Loucy (cell line): ENCODE measurements around the gene TRA2B.

Experiments
- H2AFZ ChIP-seq: fragments of 200-600 bp; sonication (generic); 2 replicates; pipeline ENCODE4 v1.6.0; 2016; ENCODE audit warnings: antibody characterized with exemption, mild to moderate bottlenecking, low read length, moderate library complexity
- H3F3A ChIP-seq: fragments of 200-600 bp; 2 replicates; pipeline ENCODE4 v1.6.0; 2016; ENCODE audit warnings: antibody characterized with exemption, low read depth, mild to moderate bottlenecking
- H3K27me3 ChIP-seq: fragments of 200-600 bp; sonication (generic); 2 replicates; pipeline ENCODE4 v1.6.1; 2014; ENCODE audit warnings: low read length, mild to moderate bottlenecking; ENCODE audit not compliant: insufficient read depth, poor library complexity, severe bottlenecking
- H3K36me3 ChIP-seq: fragments of 200-600 bp; sonication (generic); 2 replicates; pipeline ENCODE4 v1.6.1; 2016; ENCODE audit warnings: low read length; ENCODE audit not compliant: insufficient read depth
- H3K4me1 ChIP-seq: fragments of 200-600 bp; sonication (generic); 2 replicates; pipeline ENCODE4 v1.5.1; 2014; ENCODE audit warnings: low read length, mild to moderate bottlenecking; ENCODE audit not compliant: insufficient read depth, poor library complexity, severe bottlenecking
- H3K4me2 ChIP-seq: fragments of 200-600 bp; sonication (generic); 2 replicates; pipeline ENCODE4 v1.6.0; 2014; ENCODE audit warnings: antibody characterized with exemption, low read length, low read depth, mild to moderate bottlenecking; ENCODE audit not compliant: poor library complexity, severe bottlenecking
- H3K4me3 ChIP-seq: fragments of 200-600 bp; sonication (generic); 2 replicates; pipeline ENCODE4 v1.5.1; 2014; ENCODE audit warnings: low read length, mild to moderate bottlenecking, mixed read lengths; ENCODE audit not compliant: poor library complexity, severe bottlenecking
- H3K79me2 ChIP-seq: fragments of 200-600 bp; sonication (generic); 2 replicates; pipeline ENCODE4 v1.6.1; 2014; ENCODE audit warnings: low read length; ENCODE audit not compliant: insufficient read depth
- H3K9ac ChIP-seq: fragments of 200-600 bp; sonication (generic); 2 replicates; pipeline ENCODE4 v1.6.0; 2014; ENCODE audit warnings: mild to moderate bottlenecking, low read depth, low read length, moderate library complexity; ENCODE audit not compliant: poor library complexity, severe bottlenecking
- H3K9me2 ChIP-seq: fragments of 200-600 bp; sonication (generic); replicated peaks from 2 replicates; pipeline ENCODE4 v1.6.1; 2016; ENCODE audit warnings: low read depth, low read length, mixed read lengths
- H3K9me3 ChIP-seq: fragments of 200-600 bp; sonication (generic); 2 replicates; pipeline ENCODE4 v1.6.1; 2014; ENCODE audit warnings: mild to moderate bottlenecking, antibody characterized with exemption, low read length, low read depth; ENCODE audit not compliant: insufficient read depth
- H4K20me1 ChIP-seq: fragments of 200-600 bp; sonication (generic); 2 replicates; pipeline ENCODE4 v1.6.0; 2014; ENCODE audit warnings: antibody characterized with exemption, low read length, mild to moderate bottlenecking; ENCODE audit not compliant: insufficient read depth, poor library complexity, severe bottlenecking
- EZH2phosphoT487 ChIP-seq: fragments of 200-600 bp; IDR thresholded peaks from 2 replicates; pipeline ENCODE4 v1.6.1; 2018; ENCODE audit warnings: antibody characterized with exemption, mild to moderate bottlenecking, moderate library complexity, borderline replicate concordance
- TF ChIP-seq, protein P1 (sequence below): fragments of 200-600 bp; sonication (generic); conservative IDR thresholded peaks from 2 replicates; pipeline ENCODE4 v1.5.1; 2014; ENCODE audit warnings: mild to moderate bottlenecking, antibody characterized with exemption, low read length

Gene TRA2B

GRCh38 chr3:185976977-185977678 is 39.3 kb upstream of the TRA2B start:
- no peak overlapping the region for H3K9ac ChIP-seq
- H4K20me1 ChIP-seq: no peaks in the 10 kb centered on the region
- peaks cover 7% of the 10 kb centered on the region for H3K4me1 ChIP-seq
- TF ChIP-seq, protein P1, sequence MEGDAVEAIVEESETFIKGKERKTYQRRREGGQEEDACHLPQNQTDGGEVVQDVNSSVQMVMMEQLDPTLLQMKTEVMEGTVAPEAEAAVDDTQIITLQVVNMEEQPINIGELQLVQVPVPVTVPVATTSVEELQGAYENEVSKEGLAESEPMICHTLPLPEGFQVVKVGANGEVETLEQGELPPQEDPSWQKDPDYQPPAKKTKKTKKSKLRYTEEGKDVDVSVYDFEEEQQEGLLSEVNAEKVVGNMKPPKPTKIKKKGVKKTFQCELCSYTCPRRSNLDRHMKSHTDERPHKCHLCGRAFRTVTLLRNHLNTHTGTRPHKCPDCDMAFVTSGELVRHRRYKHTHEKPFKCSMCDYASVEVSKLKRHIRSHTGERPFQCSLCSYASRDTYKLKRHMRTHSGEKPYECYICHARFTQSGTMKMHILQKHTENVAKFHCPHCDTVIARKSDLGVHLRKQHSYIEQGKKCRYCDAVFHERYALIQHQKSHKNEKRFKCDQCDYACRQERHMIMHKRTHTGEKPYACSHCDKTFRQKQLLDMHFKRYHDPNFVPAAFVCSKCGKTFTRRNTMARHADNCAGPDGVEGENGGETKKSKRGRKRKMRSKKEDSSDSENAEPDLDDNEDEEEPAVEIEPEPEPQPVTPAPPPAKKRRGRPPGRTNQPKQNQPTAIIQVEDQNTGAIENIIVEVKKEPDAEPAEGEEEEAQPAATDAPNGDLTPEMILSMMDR: peak; percentile 94
- no peak for TF ChIP-seq EZH2phosphoT487
- H3K27me3 ChIP-seq: no peaks in the 10 kb centered on the region
- H3K9me3 ChIP-seq: no peaks in the 10 kb centered on the region
- H3K4me2 ChIP-seq: peak overlapping the region; percentile 27
- H2AFZ ChIP-seq: peak overlapping the region; percentile 77
- no peaks in the 10 kb centered on the region for H3K79me2 ChIP-seq
- no peaks in the 10 kb centered on the region for H3F3A ChIP-seq
- H3K9me2 ChIP-seq: no peaks in the 10 kb centered on the region
- no peak overlapping the region for H3K4me3 ChIP-seq
- no peaks in the 10 kb centered on the region for H3K36me3 ChIP-seq

DNA sequence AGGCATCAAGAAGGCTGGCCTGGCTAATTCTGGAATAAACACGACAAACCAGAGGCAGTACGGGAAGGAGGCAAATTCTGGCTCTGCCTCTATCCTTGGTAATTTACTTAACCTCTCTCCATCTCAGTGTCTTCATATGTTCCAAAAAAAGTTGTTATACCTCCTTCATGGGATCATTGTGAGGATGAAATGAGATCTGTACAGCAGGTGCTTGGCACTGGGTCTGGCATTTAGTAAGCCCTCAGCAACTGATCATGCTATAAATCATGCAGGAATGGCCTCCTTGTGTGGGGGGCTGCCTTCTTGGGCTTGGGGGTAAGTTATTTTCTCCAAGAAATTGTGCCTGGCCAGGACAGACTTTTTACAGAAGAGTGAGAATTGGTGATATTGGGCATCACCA is 38.3 kb upstream of the TRA2B start:
- Histone ChIP-seq H3K79me2 (no peaks in the 10 kb centered on the region), H3K4me1 (peaks cover 7% of the 10 kb centered on the region), H3K4me2 (no peak overlapping the region), H3K9ac (no peak overlapping the region), H3K9me2 (no peaks in the 10 kb centered on the region), H3K4me3 (no peak overlapping the region), H3K27me3 (no peaks in the 10 kb centered on the region), H3K9me3 (no peaks in the 10 kb centered on the region), H3K36me3 (no peaks in the 10 kb centered on the region), H4K20me1 (no peaks in the 10 kb centered on the region), H2AFZ (no peak overlapping the region), H3F3A (no peaks in the 10 kb centered on the region)
- TF ChIP-seq, protein P1: no peak
- no peak for TF ChIP-seq EZH2phosphoT487

DNA sequence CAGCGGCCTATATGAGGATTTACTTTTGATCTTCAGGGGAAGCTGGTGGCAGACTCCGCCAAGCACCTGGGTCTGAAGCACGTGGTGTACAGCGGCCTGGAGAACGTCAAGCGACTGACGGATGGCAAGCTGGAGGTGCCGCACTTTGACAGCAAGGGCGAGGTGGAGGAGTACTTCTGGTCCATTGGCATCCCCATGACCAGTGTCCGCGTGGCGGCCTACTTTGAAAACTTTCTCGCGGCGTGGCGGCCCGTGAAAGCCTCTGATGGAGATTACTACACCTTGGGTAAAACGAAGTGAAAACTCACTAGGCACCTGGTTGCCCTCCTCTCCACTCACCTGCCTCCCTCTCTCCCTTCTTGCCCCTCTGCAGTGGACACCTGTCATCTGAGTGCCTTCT is 33.8 kb upstream of the TRA2B start:
- H3K4me2 ChIP-seq: no peak overlapping the region
- no peak overlapping the region for H2AFZ ChIP-seq
- no peaks in the 10 kb centered on the region for H3K27me3 ChIP-seq
- H3K9ac ChIP-seq: no peak overlapping the region
- H4K20me1 ChIP-seq: no peaks in the 10 kb centered on the region
- no peaks in the 10 kb centered on the region for H3F3A ChIP-seq
- no peaks in the 10 kb centered on the region for H3K4me1 ChIP-seq
- H3K9me3 ChIP-seq: no peaks in the 10 kb centered on the region
- H3K4me3 ChIP-seq: no peak overlapping the region
- no peaks in the 10 kb centered on the region for H3K36me3 ChIP-seq
- H3K9me2 ChIP-seq: no peaks in the 10 kb centered on the region
- H3K79me2 ChIP-seq: no peaks in the 10 kb centered on the region
- TF ChIP-seq, protein P1: no peak
- TF ChIP-seq EZH2phosphoT487: no peak
